22Rv1 (cell line): ENCODE measurements around the gene NPHS2.
"Not testable (repeated sequence)": the region's sequence is repeated elsewhere in the genome, so short reads cannot be mapped to it uniquely, and the experiment has no call there.

Experiments used
- H3K27ac ChIP-seq: fragments of 450-650 bp; 2 replicates; pipeline ENCODE4 v1.5.1; 2017
- ZFX ChIP-seq: fragments of 450-650 bp; IDR thresholded peaks from 2 replicates; pipeline ENCODE4 v1.6.1; 2017; ENCODE audit warnings: antibody characterized with exemption, borderline replicate concordance
- TF ChIP-seq, protein P1 (sequence below): fragments of 450-650 bp; IDR thresholded peaks from 2 replicates; pipeline ENCODE4 v1.5.1; 2017; ENCODE audit warnings: mild to moderate bottlenecking

NPHS2 gene

GRCh38 chr1:179545321-179545720 is 30.4 kb downstream of the NPHS2 start:
- H3K27ac ChIP-seq, result no peak overlapping the region
- TF ChIP-seq ZFX, result no peak
- TF ChIP-seq, protein P1, sequence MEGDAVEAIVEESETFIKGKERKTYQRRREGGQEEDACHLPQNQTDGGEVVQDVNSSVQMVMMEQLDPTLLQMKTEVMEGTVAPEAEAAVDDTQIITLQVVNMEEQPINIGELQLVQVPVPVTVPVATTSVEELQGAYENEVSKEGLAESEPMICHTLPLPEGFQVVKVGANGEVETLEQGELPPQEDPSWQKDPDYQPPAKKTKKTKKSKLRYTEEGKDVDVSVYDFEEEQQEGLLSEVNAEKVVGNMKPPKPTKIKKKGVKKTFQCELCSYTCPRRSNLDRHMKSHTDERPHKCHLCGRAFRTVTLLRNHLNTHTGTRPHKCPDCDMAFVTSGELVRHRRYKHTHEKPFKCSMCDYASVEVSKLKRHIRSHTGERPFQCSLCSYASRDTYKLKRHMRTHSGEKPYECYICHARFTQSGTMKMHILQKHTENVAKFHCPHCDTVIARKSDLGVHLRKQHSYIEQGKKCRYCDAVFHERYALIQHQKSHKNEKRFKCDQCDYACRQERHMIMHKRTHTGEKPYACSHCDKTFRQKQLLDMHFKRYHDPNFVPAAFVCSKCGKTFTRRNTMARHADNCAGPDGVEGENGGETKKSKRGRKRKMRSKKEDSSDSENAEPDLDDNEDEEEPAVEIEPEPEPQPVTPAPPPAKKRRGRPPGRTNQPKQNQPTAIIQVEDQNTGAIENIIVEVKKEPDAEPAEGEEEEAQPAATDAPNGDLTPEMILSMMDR, result no peak

- H3K27ac ChIP-seq, result no peak overlapping the region
- TF ChIP-seq ZFX, result no peak
- TF ChIP-seq, protein P1, result no peak
Measured at GRCh38 chr1:179541774-179542173, 34.0 kb downstream of the NPHS2 start.

DNA sequence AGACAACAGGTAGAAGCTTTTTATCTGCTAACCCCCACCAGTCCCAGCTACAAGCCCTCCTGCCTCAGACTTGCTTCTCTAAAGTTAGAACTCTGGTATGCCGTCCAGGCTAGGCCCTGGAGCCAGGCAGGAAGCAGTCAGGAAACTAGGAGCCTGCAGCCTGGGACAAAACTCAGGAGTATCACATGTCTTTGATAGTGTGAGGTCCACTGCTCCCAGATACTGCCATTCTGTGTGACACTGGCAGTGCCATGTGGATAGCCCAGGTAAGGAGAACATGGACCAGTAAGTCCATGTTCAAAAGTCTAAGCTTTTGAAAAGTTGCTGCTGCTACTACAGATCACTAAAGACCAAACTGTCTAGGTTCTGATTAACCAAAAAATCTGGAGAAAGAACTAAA is 45.4 kb downstream of the NPHS2 start:
- no peak for TF ChIP-seq ZFX
- TF ChIP-seq, protein P1, result no peak
- H3K27ac ChIP-seq, result no peak overlapping the region

DNA sequence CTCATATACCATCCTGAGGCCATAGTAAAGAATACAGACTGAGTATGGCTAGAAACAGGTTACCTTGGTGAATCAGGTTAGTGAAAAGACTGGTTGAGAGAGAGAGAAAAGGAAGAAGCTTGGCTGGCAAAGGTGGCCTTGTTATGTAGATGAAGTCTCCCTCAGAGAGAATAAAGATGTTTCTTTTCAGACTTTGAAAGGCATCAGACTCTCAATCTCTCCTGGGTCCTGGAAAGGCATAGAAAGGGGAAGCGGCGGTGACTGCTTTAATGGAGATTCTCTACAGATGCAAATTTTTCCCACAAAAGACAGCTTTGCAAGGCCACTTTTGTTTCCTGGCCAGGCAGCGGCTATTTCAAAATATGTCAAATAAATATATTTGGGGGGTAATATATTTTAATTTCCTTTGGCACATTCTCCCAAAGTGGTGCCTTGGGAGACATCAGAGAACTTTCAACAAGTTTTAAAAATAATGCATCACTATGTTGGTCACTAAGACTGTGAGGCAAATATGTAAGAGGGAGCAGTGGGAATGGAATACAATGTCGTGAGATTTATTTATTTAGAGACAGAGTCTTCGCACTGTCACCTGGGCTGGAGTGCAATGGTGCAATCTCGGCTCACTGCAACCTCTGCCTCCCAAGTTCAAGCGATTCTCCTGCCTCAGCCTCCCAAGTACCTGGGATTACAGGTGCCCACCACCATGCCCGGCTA is 46.1 kb downstream of the NPHS2 start:
- TF ChIP-seq ZFX, result no peak
- TF ChIP-seq, protein P1, result no peak
- H3K27ac ChIP-seq, result no peak overlapping the region

GRCh38 chr1:179518544-179518943 is 57.2 kb downstream of the NPHS2 start:
- H3K27ac ChIP-seq, result not testable (repeated sequence)

DNA sequence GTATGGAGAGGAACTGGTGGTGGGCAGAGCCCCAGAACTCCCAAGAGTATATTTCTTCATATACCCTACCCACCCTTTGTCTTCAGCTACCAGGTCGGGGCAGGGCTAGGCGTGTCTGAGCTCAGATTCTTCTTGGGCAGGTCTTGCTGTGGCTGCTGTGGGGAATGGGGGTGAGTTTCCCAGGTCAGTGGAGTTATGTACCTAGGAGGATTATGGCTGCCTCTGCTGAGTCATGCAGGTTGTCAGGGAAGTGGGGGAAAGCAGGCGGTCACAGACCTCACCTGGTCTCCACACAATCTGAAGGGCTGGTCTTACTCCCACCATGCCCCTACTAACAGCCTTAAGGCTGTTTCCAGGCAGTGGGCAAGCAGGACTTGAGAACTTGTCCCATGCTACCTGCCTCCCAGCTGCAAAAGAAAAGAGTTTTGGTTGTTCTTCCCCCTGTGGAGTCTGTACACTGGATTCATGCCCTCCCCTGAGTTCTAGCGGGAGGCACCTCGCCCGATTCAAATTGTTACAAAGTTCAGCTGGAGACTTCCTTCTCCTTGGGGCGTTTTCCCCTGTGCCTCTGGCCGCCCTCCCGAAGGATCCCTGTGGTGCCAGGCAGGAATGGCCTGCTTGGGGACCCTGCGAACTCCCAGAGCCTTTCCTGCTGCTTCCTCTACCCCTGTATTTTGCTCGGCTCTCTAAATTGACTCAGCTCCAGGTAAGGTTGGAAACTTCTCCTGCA is 58.6 kb downstream of the NPHS2 start:
- H3K27ac ChIP-seq, result no peak overlapping the region
- TF ChIP-seq ZFX, result no peak
- TF ChIP-seq, protein P1, result no peak

- H3K27ac ChIP-seq, result no peak overlapping the region
- TF ChIP-seq, protein P1, result no peak
- no peak for TF ChIP-seq ZFX
Measured at GRCh38 chr1:179510038-179510437, 65.7 kb downstream of the NPHS2 start.
